ENCODE data around the gene RANBP10.

GRCh38 chr16:67775273-67775672, 31.1 kb downstream of the RANBP10 start:
- TF ChIP-seq CTCF (IDR thresholded peaks at IDR 0.05) (no peak), POLR2A (IDR thresholded peaks at IDR 0.05) (no peak)
